GM08714 (cell line): ENCODE results near the gene CCDC57.
"Not testable (repeated sequence)": the region's sequence is repeated elsewhere in the genome, so short reads cannot be mapped to it uniquely, and the experiment has no call there.

Experiments
- H3K4me3 ChIP-seq: fragments of 200-500 bp; sonication (Bioruptor generic); 2 replicates; pipeline ENCODE4 v1.5.1; 2014; ENCODE audit warnings: mild to moderate bottlenecking, low read length, inconsistent platforms
- ZNF274 ChIP-seq: IDR thresholded peaks from 2 replicates; pipeline ENCODE4 v1.6.1; 2012; ENCODE audit warnings: mild to moderate bottlenecking, low read depth, low read length

The CCDC57 gene, protein sequence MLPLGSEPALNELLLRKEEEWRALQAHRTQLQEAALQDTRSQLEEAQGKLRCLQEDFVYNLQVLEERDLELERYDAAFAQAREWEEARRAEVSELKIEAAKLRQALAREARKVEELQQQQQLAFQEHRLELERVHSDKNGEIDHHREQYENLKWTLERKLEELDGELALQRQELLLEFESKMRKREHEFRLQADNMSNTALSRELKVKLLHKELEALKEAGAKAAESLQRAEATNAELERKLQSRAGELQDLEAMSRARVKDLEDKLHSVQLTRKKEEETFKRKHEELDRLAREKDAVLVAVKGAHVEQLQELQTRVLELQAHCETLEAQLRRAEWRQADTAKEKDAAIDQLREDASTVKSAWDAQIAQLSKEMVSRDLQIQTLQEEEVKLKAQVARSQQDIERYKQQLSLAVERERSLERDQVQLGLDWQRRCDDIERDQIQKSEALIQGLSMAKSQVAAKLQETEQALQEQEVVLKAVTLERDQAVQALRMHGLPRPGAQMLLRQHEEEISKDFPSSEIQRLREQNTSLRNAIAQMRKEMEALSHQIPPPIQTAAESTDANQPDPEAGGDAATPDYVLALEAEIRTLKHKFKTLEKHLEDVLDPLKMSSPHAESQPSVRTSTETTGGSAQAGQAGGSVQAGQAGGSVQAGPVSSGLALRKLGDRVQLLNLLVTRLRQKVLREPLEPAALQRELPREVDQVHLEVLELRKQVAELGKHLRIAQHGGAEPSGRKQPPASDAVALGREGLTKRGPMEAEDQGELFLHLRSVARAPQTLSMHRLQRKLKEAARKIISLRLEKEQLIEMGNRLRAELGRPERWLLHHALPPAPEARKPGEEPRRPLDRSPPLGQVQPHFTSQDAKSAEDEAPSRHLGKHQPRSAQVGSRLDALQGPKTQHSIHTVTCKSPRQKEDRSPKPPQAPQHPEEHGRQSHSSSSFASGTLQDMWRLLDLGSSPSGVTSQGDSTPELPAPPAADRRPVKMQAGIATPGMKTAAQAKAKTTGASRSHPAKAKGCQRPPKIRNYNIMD

DNA sequence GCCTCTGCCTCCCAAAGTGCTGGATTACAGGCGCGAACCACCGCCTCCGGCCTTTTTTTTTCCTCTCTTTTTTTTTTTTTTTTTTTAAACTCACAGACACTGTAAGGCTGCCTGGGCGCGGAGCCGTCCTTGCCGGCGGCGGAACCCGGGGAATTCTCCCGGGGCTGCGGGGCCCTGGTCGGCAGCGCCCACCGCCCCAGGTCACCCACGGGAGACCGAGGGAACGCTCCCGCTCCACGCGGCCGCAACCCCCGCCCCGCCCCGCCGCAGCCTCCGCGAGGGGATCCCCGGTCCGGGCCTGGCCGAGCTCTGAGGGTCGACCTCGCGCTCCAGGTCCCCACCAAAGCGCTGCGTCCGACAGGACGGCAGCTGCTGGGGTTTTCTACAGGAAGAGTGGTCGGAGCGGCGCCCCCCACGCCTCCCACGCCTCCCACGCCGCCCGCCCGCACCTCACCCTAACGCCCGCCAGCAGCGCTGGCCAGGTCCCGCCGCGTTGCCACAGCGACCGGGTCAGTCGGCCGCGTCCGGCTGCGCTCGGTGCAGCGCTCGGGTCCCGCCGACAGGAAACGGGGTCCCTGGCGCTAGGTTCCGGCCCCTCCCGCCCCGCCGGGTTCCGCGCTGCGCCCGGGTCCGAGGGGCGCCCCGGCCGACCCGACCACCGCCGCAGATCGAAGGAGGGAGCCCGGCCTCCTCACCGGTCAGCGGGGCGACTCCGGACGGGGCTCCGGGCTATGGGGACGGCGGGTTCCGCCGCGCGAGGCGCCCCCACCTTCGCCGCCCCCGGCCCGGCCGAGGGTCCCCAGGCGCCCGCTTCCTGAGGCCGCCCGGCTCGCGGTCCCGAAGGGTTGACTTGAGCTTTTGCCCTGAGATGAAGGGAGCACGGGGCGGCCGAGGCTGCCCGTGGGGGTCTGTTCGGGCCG, at the start of gene CCDC57:
Gene CCDC57, minus strand, starts transcription at position 512 of the 920 bp plus-strand sequence. CDS start 10,898 bp downstream, outside the sequence.
- no peak for TF ChIP-seq ZNF274
- H3K4me3 ChIP-seq, result peak within 1 kb of the TSS; percentile 73

DNA sequence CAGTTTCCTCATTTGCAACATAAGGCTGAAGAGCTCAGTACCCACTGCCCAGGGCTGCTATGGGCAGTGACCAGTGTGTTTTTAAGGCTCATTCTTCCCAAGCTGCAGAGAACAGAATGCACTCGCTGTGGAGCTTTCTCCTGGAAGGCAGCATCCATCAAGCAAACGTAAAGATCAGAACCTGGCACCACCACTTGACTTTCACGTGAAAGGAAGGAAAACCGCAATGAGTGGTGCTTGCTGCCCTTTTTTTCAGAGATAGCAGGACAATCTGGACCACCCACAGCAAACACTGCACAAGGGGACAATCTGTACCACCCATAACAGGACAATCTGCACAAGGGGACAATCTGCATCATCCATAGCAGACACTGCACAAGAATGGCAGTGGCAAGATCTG, 49.7 kb upstream of the CCDC57 start:
- no peak overlapping the region for H3K4me3 ChIP-seq
- TF ChIP-seq ZNF274, result no peak

DNA sequence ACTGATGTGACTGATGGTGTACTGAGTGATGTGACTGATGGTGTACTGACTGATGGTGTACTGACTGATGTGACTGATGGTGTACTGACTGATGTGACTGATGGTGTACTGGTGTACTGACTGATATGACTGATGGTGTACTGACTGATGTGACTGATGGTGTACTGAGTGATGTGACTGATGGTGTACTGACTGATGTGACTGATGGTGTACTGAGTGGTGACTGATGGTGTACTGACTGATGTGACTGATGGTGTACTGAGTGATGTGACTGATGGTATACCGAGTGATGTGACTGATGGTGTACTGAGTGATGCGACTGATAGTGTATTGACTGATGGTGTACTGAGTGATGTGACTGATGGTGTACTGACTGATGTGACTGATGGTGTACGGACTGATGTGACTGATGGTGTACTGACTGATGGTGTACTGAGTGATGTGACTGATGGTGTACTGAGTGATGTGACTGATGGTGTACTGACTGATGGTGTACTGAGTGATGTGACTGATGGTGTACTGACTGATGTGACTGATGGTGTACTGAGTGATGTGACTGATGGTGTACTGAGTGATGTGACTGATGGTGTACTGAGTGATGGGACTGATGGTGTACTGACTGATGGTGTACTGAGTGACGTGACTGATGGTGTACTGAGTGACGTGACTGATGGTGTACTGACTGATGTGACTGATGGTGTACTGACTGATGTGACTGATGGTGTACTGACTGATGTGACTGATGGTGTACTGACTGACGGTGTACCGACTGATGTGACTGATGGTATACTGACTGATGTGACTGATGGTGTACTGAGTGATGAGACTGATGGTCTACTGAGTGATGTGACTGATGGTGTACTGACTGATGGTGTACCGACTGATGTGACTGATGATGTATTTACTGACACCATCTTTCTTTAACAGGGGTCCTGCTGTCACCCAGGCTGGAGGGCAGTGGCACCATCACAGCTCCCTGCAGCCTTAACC, 47.6 kb upstream of the CCDC57 start:
- H3K4me3 ChIP-seq, result not testable (repeated sequence)

- no peak overlapping the region for H3K4me3 ChIP-seq
- TF ChIP-seq ZNF274, result no peak
Measured at GRCh38 chr17:82258555-82258954, 45.9 kb upstream of the CCDC57 start.

DNA sequence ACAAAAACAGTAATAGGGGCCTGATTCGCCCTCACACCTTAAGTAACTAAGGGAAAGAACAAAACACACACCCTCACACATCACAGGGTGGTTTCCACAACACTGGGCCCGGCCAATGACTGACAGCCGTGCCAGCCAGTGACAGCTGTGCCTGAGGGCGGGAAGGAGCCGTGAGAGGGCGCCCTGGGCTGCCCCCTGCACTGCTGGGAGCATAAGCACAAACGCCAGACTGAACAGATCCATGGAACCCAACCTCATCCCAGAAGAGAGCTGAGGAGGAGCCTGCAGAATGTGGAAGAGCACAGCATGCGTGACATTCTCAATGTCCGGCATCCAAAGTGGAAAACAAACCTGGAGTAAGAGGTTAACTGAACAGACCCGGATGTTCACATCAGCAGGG, 44.8 kb upstream of the CCDC57 start:
- TF ChIP-seq ZNF274, result no peak
- H3K4me3 ChIP-seq, result no peak overlapping the region

DNA sequence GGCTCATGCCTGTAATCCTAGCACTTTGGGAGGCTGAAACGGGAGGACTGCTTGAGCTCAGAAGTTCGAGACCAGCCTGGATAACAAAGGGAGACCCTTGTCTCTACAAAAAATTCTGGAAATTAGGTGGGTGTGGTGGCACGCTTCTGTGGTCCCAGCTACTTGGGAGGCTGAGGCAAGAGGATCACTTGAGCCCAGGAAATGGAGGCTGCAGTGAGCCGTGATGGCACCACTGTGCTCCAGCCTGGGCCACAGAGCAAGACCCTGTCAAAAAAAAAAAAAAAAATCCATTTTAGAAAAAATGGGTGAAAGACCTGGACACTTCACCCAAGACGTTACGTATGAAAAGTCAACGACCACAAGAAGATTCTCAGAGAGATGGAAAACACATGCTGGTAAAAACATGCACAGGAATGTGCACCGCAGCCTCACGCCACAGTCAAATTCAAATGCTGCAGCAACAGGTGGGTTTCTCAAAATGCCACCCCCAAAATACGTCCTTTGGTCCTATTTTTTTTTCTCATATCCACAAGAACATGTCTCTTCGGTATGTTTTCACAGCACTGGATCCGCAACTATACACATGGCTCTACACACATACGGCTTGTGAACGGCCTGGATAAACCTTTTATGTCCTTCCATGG, 43.7 kb upstream of the CCDC57 start:
- no peak for TF ChIP-seq ZNF274
- H3K4me3 ChIP-seq, result no peak overlapping the region

DNA sequence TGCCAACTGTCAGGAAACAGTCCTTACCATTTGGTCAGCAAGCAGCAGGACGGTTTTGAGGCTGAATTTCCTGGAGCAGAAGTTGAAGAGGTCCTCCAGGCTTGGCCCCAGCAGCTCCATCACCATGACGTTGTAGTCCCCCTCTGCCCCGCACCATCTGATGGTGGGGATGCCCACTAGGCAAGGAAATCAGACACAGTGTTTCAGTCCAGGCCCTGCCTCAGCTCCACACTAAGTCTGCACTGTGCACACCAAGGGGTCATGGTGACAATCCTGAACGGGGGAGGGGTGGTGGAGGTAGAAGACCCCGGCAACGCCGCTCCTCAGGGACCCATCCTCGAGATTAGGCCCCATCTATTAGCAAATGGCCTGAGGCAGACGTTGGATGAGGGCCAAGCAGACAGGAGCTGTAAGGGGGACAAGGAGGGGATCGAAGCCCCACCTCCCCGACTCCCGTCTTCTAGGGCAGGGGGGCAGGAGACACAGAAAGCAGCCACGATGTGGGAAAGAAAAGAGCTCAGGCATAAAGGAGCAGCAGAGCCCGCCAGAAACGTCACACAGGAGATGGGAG, 42.8 kb upstream of the CCDC57 start:
- TF ChIP-seq ZNF274, result no peak
- no peak overlapping the region for H3K4me3 ChIP-seq

DNA sequence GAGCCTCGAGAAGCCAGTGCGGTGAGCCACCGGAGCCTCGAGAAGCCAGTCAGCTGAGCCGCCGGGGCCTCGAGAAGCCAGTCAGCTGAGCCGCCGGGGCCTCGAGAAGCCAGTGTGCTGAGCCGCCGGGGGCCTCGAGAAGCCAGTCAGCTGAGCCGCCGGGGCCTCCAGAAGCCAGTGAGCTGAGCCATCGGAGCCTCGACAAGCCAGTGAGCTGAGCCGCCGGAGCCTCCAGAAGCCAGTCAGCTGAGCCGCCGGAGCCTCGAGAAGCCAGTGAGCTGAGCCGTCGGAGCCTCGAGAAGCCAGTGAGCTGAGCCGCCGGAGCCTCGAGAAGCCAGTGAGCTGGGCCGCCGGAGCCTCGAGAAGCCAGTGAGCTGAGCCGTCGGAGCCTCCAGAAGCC, 42.1 kb upstream of the CCDC57 start:
- H3K4me3 ChIP-seq, result not testable (repeated sequence)

- not testable (repeated sequence) for H3K4me3 ChIP-seq
Measured at GRCh38 chr17:82254096-82254495, 41.5 kb upstream of the CCDC57 start.

- H3K4me3 ChIP-seq, result no peak overlapping the region
- TF ChIP-seq ZNF274, result no peak
Measured at GRCh38 chr17:82253179-82253544, 40.5 kb upstream of the CCDC57 start.

GRCh38 chr17:82252511-82253178, 40.0 kb upstream of the CCDC57 start:
- no peak for TF ChIP-seq ZNF274

More at GRCh38 chr17:82252511-82253178, 40.0 kb upstream of the CCDC57 start:
- H3K4me3 ChIP-seq, result no peak overlapping the region
